Stimulated activated naive CD4-positive, alpha-beta T cell treated with Interleukin-2 at 50 U/mL for 16 hours (primary cell): ENCODE results near the gene SLC39A12.
"Not testable (repeated sequence)": the region's sequence is repeated elsewhere in the genome, so short reads cannot be mapped to it uniquely, and the experiment has no call there.

ENCODE experiments used
- DNase-seq: peaks from one replicate; lab custom pipeline; 2025; lab: John Stamatoyannopoulos, UW

Gene SLC39A12

GRCh38 chr10:17951868-17952371, at the start of gene SLC39A12:
TSS of gene SLC39A12 (plus strand) at chr10:17951918. CDS start at chr10:17953277, 1,359 bp downstream.
- DNase-seq: no peak

GRCh38 chr10:17904564-17904963, 47.2 kb upstream of the SLC39A12 start:
- DNase-seq: no peak

- no peak for DNase-seq
Observed at GRCh38 chr10:17905491-17905890, 46.2 kb upstream of the SLC39A12 start.

- no peak for DNase-seq
Observed at GRCh38 chr10:17906002-17906401, 45.7 kb upstream of the SLC39A12 start.

DNA sequence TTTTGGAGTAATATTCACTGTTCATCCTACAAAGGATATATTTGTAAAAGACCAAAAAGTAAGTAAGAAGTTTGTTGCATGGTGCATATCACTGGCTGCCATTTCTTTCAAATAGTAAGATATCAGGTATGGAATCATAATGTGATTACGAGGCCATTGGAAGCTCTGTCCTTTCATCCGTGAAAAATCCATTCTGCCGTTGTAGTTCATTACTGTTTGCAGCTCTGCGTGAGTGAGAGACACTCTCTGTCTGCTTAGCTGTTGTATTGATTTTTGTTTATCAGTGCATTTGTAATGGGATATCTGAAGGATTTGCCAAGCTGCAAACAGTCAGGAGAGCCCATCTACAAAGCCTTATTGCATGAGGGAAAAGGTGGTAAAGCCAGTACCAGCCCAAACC, 44.1 kb upstream of the SLC39A12 start:
- DNase-seq: no peak

GRCh38 chr10:17910125-17910789, 41.5 kb upstream of the SLC39A12 start:
- DNase-seq: no peak

GRCh38 chr10:17912754-17913153, 39.0 kb upstream of the SLC39A12 start:
- no peak for DNase-seq

DNA sequence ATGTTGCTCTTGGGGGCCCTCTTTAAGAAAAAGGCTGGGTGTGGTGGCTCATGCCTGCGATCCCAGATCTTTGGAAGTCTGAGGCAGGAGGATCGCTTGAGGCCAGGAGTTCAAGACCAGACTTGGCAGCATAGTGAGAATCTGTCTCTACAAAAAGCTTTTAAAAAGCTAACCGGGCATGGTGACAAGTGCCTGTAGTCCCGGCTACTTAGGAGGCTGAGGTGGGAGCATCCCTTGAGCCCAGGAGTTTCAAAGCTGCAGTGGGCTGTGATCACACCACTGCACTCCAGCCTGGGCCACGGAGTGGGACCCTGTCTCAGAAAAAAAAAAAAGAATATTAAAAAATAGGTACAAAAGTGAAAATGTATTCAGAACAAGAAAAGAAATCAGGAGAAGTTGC, 38.1 kb upstream of the SLC39A12 start:
- no peak for DNase-seq

- no peak for DNase-seq
Observed at GRCh38 chr10:17914169-17915045, 37.3 kb upstream of the SLC39A12 start.

- DNase-seq: no peak
Observed at GRCh38 chr10:17915181-17915580, 36.5 kb upstream of the SLC39A12 start.

- no peak for DNase-seq
Observed at GRCh38 chr10:17918187-17918903, 33.4 kb upstream of the SLC39A12 start.

DNA sequence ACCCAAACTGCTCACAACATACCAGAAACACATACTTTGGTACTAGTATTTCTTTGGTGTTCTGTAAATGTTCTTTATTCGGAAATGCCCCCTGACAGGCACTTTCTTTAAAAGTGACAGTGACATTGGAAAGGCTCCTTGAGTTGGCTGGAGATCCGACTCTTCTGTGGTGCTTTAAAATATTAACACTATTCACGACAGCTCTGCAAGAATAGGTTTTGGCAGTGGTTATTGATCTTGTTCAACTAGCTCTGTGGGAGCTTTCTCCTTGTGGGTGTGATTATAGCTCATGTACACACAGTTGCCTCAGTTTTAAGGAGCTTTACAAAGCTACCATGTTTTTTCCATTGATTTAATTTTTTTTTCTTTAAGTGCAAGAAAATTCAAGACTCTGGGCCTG, 30.3 kb upstream of the SLC39A12 start:
- no peak for DNase-seq

GRCh38 chr10:17923728-17924127, 28.0 kb upstream of the SLC39A12 start:
- no peak for DNase-seq

GRCh38 chr10:17943033-17943745, 8.5 kb upstream of the SLC39A12 start:
- DNase-seq: no peak

- not testable (repeated sequence) for DNase-seq
Observed at GRCh38 chr10:17950269-17950668, 1.4 kb upstream of the SLC39A12 start.

- no peak for DNase-seq
Observed at GRCh38 chr10:17950726-17951125, 992 bp upstream of the SLC39A12 start.

DNA sequence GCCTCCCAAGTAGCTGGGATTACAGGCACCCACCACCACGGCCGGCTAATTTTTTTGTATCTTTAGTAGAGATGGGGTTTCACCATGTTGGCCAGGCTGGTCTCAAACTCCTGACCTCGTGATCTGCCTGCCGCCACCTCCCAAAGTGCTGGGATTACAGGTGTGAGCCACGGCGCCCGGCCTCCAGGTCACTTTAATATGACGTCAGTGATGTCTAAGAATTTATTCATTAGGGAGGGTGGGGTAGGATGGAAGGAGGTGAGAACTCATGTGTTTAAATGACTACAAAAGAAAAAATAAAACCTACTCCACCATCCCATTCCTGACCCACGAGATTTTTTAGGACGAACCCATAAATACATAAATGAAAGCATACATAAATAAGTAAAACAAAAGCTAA, 2.7 kb downstream of the SLC39A12 start:
- not testable (repeated sequence) for DNase-seq

GRCh38 chr10:17954861-17955260, 3.1 kb downstream of the SLC39A12 start:
- no peak for DNase-seq

DNA sequence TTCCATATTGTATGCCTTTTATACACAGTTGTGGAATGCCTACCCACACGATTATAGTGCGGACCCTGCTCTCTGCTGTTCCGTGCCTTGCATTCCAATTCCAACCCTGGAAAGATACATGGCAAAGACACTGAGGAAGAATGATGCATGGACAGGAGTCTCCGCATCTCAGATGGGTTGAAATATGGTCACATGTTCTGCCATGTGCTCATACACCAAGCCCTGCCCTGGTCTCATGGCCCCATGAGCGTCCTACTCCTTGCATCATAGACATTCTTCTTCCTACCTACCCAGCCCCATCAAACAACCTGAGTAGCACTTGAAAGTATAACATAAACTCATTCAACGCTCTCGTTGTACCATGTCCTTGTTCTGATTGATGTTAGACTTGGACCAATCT, 6.3 kb downstream of the SLC39A12 start:
- no peak for DNase-seq

- no peak for DNase-seq
Observed at GRCh38 chr10:17959870-17960269, 8.2 kb downstream of the SLC39A12 start.

GRCh38 chr10:17961551-17962422, 10.1 kb downstream of the SLC39A12 start:
- no peak for DNase-seq
